GM19438 (cell line): ENCODE results near the gene ZMYND12.

Experiments used
- ATAC-seq: cut with Tn5 transposase; IDR thresholded peaks from one replicate; pipeline ENCODE4 v1.9.1; 2021; ENCODE audit warnings: low read depth; ENCODE audit not compliant: unreplicated experiment

ZMYND12 gene

GRCh38 chr1:42442662-42443061 is 13.2 kb downstream of the ZMYND12 start:
- ATAC-seq, result no peak

- no peak for ATAC-seq
Observed at GRCh38 chr1:42439940-42440339, 15.9 kb downstream of the ZMYND12 start.

GRCh38 chr1:42434340-42434739 is 21.5 kb downstream of the ZMYND12 start:
- ATAC-seq, result no peak

GRCh38 chr1:42433369-42433768 is 22.5 kb downstream of the ZMYND12 start:
- no peak for ATAC-seq

- no peak for ATAC-seq
Observed at GRCh38 chr1:42432714-42433113, 23.1 kb downstream of the ZMYND12 start.

- ATAC-seq, result no peak
Observed at GRCh38 chr1:42431514-42431913, 24.3 kb downstream of the ZMYND12 start.

GRCh38 chr1:42430286-42431135 is 25.3 kb downstream of the ZMYND12 start:
- no peak for ATAC-seq

- no peak for ATAC-seq
Observed at GRCh38 chr1:42429603-42430002, 26.2 kb downstream of the ZMYND12 start.

- ATAC-seq, result no peak
Observed at GRCh38 chr1:42427240-42427639, 28.6 kb downstream of the ZMYND12 start.

- no peak for ATAC-seq
Observed at GRCh38 chr1:42424201-42424600, 31.6 kb downstream of the ZMYND12 start.

- ATAC-seq, result no peak
Observed at GRCh38 chr1:42423681-42424080, 32.1 kb downstream of the ZMYND12 start.

GRCh38 chr1:42422737-42423136 is 33.1 kb downstream of the ZMYND12 start:
- ATAC-seq, result no peak

GRCh38 chr1:42420911-42421585 is 34.8 kb downstream of the ZMYND12 start:
- no peak for ATAC-seq

- no peak for ATAC-seq
Observed at GRCh38 chr1:42420121-42420520, 35.7 kb downstream of the ZMYND12 start.

- ATAC-seq, result no peak
Observed at GRCh38 chr1:42419126-42419821, 36.5 kb downstream of the ZMYND12 start.

- ATAC-seq, result no peak
Observed at GRCh38 chr1:42418516-42418915, 37.3 kb downstream of the ZMYND12 start.

GRCh38 chr1:42417166-42417565 is 38.7 kb downstream of the ZMYND12 start:
- ATAC-seq, result no peak

GRCh38 chr1:42414551-42415496 is 41.0 kb downstream of the ZMYND12 start:
- ATAC-seq, result no peak

- no peak for ATAC-seq
Observed at GRCh38 chr1:42403880-42404400, 51.9 kb downstream of the ZMYND12 start.
